Measurements from ENCODE around the gene TINAG.

TINAG gene

DNA sequence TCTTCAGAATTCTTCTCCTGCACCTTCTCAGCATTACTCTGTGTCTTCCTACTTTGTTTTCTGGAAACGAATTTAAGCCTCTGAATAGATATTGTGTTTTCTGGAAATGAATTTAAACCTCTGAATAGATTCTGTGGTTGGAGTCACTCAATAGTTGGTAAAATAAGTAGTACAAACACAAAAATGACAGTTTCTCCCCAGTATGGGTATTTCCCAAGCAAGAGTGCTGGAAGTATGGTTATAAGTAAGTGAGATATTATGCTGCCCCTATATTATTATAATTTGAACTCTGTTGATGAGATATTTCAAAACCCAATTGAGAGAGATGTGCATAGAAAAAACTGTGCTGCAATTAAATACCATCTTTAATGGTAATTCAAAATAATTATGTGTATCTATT lies 94.9 kb downstream of the TINAG start (continued):
- TF ChIP-seq, protein P1, sequence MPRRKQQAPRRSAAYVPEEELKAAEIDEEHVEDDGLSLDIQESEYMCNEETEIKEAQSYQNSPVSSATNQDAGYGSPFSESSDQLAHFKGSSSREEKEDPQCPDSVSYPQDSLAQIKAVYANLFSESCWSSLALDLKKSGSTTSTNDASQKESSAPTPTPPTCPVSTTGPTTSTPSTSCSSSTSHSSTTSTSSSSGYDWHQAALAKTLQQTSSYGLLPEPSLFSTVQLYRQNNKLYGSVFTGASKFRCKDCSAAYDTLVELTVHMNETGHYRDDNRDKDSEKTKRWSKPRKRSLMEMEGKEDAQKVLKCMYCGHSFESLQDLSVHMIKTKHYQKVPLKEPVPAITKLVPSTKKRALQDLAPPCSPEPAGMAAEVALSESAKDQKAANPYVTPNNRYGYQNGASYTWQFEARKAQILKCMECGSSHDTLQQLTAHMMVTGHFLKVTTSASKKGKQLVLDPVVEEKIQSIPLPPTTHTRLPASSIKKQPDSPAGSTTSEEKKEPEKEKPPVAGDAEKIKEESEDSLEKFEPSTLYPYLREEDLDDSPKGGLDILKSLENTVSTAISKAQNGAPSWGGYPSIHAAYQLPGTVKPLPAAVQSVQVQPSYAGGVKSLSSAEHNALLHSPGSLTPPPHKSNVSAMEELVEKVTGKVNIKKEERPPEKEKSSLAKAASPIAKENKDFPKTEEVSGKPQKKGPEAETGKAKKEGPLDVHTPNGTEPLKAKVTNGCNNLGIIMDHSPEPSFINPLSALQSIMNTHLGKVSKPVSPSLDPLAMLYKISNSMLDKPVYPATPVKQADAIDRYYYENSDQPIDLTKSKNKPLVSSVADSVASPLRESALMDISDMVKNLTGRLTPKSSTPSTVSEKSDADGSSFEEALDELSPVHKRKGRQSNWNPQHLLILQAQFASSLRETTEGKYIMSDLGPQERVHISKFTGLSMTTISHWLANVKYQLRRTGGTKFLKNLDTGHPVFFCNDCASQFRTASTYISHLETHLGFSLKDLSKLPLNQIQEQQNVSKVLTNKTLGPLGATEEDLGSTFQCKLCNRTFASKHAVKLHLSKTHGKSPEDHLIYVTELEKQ (tag by site-specific recombination; IDR thresholded peaks at IDR 0.05; ENCODE audit: borderline replicate concordance) = no peak
- TF ChIP-seq ZNF785 (tag by site-specific recombination; IDR thresholded peaks at IDR 0.05) (no peak), GLIS1 (tag by site-specific recombination; IDR thresholded peaks at IDR 0.05) (no peak), ZNF391 (tag by site-specific recombination; IDR thresholded peaks at IDR 0.05; ENCODE audit: borderline replicate concordance, low read depth) (no peak), ZNF175 (tag by site-specific recombination; IDR thresholded peaks at IDR 0.05) (no peak), ZNF394 (tag by site-specific recombination; IDR thresholded peaks at IDR 0.05; ENCODE audit: borderline replicate concordance) (no peak), ZNF169 (tag by site-specific recombination; IDR thresholded peaks at IDR 0.05) (no peak), ZNF10 (tag by site-specific recombination; IDR thresholded peaks at IDR 0.05) (no peak)
- TF ChIP-seq, protein P2, sequence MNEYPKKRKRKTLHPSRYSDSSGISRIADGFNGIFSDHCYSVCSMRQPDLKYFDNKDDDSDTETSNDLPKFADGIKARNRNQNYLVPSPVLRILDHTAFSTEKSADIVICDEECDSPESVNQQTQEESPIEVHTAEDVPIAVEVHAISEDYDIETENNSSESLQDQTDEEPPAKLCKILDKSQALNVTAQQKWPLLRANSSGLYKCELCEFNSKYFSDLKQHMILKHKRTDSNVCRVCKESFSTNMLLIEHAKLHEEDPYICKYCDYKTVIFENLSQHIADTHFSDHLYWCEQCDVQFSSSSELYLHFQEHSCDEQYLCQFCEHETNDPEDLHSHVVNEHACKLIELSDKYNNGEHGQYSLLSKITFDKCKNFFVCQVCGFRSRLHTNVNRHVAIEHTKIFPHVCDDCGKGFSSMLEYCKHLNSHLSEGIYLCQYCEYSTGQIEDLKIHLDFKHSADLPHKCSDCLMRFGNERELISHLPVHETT (tag by site-specific recombination; IDR thresholded peaks at IDR 0.05) = no peak
- TF ChIP-seq, protein P3, sequence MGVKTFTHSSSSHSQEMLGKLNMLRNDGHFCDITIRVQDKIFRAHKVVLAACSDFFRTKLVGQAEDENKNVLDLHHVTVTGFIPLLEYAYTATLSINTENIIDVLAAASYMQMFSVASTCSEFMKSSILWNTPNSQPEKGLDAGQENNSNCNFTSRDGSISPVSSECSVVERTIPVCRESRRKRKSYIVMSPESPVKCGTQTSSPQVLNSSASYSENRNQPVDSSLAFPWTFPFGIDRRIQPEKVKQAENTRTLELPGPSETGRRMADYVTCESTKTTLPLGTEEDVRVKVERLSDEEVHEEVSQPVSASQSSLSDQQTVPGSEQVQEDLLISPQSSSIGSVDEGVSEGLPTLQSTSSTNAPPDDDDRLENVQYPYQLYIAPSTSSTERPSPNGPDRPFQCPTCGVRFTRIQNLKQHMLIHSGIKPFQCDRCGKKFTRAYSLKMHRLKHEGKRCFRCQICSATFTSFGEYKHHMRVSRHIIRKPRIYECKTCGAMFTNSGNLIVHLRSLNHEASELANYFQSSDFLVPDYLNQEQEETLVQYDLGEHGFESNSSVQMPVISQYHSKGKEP (tag by site-specific recombination; IDR thresholded peaks at IDR 0.05) = no peak

DNA sequence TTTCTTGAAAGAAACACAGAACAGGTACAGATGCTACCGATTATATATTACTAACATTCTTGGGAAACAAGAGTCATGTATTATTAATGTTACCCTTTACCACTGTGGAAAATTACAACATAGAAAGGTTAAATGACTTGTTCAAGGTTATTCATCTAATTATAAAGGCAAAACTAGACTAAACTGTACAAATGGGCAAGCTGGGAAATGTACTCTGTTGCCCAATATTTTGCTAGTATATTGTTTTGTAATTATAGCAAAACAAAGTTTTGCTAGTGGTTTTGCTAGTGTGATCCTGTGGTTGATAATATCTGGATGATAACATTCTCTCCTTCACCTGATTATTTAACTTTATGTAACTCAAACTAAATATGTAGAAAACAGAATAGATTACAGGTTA lies 96.5 kb downstream of the TINAG start:
- TF ChIP-seq SP7 (tag by site-specific recombination; IDR thresholded peaks at IDR 0.05) (no peak), ZNF121 (tag by site-specific recombination; IDR thresholded peaks at IDR 0.05) (no peak), ZNF670 (tag by site-specific recombination; IDR thresholded peaks at IDR 0.05; ENCODE audit: low read depth) (no peak), ZNF843 (tag by site-specific recombination; IDR thresholded peaks at IDR 0.05) (no peak), ZNF510 (tag by site-specific recombination; IDR thresholded peaks at IDR 0.05; ENCODE audit: insufficient replicate concordance) (no peak), ZNF837 (tag by site-specific recombination; IDR thresholded peaks at IDR 0.05) (no peak)
- TF ChIP-seq, protein P4, sequence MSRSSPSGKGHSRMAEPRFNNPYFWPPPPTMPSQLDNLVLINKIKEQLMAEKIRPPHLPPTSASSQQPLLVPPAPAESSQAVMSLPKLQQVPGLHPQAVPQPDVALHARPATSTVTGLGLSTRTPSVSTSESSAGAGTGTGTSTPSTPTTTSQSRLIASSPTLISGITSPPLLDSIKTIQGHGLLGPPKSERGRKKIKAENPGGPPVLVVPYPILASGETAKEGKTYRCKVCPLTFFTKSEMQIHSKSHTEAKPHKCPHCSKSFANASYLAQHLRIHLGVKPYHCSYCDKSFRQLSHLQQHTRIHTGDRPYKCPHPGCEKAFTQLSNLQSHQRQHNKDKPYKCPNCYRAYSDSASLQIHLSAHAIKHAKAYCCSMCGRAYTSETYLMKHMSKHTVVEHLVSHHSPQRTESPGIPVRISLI (tag by site-specific recombination; IDR thresholded peaks at IDR 0.05) = no peak
- TF ChIP-seq, protein P5, sequence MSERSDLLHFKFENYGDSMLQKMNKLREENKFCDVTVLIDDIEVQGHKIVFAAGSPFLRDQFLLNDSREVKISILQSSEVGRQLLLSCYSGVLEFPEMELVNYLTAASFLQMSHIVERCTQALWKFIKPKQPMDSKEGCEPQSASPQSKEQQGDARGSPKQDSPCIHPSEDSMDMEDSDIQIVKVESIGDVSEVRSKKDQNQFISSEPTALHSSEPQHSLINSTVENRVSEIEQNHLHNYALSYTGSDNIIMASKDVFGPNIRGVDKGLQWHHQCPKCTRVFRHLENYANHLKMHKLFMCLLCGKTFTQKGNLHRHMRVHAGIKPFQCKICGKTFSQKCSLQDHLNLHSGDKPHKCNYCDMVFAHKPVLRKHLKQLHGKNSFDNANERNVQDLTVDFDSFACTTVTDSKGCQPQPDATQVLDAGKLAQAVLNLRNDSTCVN (tag by site-specific recombination; optimal IDR thresholded peaks at IDR 0.05) = no peak
- TF ChIP-seq, protein P6, sequence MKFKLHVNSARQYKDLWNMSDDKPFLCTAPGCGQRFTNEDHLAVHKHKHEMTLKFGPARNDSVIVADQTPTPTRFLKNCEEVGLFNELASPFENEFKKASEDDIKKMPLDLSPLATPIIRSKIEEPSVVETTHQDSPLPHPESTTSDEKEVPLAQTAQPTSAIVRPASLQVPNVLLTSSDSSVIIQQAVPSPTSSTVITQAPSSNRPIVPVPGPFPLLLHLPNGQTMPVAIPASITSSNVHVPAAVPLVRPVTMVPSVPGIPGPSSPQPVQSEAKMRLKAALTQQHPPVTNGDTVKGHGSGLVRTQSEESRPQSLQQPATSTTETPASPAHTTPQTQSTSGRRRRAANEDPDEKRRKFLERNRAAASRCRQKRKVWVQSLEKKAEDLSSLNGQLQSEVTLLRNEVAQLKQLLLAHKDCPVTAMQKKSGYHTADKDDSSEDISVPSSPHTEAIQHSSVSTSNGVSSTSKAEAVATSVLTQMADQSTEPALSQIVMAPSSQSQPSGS (tag by site-specific recombination; IDR thresholded peaks at IDR 0.05; ENCODE audit: low read depth) = no peak
- TF ChIP-seq, protein P7, sequence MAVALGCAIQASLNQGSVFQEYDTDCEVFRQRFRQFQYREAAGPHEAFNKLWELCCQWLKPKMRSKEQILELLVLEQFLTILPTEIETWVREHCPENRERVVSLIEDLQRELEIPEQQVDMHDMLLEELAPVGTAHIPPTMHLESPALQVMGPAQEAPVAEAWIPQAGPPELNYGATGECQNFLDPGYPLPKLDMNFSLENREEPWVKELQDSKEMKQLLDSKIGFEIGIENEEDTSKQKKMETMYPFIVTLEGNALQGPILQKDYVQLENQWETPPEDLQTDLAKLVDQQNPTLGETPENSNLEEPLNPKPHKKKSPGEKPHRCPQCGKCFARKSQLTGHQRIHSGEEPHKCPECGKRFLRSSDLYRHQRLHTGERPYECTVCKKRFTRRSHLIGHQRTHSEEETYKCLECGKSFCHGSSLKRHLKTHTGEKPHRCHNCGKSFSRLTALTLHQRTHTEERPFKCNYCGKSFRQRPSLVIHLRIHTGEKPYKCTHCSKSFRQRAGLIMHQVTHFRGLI (tag by site-specific recombination; IDR thresholded peaks at IDR 0.05) = no peak
- TF ChIP-seq, protein P8, sequence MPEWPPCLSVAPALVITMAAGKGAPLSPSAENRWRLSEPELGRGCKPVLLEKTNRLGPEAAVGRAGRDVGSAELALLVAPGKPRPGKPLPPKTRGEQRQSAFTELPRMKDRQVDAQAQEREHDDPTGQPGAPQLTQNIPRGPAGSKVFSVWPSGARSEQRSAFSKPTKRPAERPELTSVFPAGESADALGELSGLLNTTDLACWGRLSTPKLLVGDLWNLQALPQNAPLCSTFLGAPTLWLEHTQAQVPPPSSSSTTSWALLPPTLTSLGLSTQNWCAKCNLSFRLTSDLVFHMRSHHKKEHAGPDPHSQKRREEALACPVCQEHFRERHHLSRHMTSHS (tag by site-specific recombination; IDR thresholded peaks at IDR 0.05) = no peak
- ChIA-PET POLR2A (no interaction called here), CTCF (no interaction called here)
- no peaks in the 10 kb centered on the region for H3K9me3 ChIP-seq (ENCODE audit: control insufficient read depth, insufficient read depth, low read depth, low read length)
- H3K4me1 ChIP-seq (ENCODE audit: control insufficient read depth, insufficient read depth, low read length) = no peaks in the 10 kb centered on the region
- no peaks in the 10 kb centered on the region for H3K36me3 ChIP-seq (ENCODE audit: control insufficient read depth in 2 of 2, insufficient read depth in 1 of 2, low read length in 2 of 2)
- H3K27ac ChIP-seq (ENCODE audit: extremely low read depth, low read depth, low read length) = no peak overlapping the region
- H3K4me3 ChIP-seq (ENCODE audit: low read depth, low read length) = no peak overlapping the region

Measured in HEK293 (cell line).